CD4-positive, alpha-beta T cell treated with Interleukin-6 for 4 hours (primary cell): ENCODE data around the gene SLC25A22.

Experiments used
- DNase-seq: peaks from one replicate; pipeline ENCODE4 v3.0.0-alpha.2; 2020; ENCODE audit warnings: mixed read lengths

SLC25A22 gene

GRCh38 chr11:798093-798713, at the start of gene SLC25A22:
Gene SLC25A22, minus strand, starts transcription at chr11:798281. Its CDS starts 3,275 bp downstream, at chr11:795006.
- DNase-seq: peak; percentile 86

GRCh38 chr11:847876-848275, 49.8 kb upstream of the SLC25A22 start:
- DNase-seq: no peak

GRCh38 chr11:846496-847098, 48.5 kb upstream of the SLC25A22 start:
- no peak for DNase-seq

DNA sequence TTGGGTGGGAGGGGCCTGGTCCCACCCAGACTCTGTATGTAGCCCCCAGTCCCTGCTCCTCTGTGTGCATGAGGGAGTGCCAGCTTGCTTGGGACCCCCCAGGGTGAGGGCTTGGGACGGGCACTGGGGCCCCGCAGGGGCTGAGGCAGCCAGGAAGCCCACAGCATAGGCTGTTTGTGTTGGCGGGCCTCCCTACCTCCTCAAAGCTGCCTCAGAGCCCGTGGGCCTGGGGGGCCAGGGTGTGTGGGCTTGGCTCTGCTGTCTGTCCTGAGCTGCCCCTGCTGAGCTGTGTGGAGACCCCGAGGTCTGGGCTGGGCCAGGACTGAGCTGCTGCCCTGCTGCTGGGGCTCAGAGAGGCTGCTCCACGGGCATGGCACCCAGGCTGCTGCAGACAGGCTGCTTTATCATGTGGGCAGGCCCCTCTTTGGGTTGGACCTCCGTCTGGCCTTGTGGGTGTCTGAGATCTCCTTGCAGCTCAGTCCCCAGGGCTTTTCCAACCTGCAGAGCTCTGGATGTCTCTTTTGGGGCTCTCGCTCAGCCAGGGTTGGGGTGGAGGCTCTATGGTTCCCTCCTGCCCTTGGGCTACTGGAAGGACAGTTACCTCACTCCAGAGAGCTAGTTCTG, 47.9 kb upstream of the SLC25A22 start:
- DNase-seq: no peak

DNA sequence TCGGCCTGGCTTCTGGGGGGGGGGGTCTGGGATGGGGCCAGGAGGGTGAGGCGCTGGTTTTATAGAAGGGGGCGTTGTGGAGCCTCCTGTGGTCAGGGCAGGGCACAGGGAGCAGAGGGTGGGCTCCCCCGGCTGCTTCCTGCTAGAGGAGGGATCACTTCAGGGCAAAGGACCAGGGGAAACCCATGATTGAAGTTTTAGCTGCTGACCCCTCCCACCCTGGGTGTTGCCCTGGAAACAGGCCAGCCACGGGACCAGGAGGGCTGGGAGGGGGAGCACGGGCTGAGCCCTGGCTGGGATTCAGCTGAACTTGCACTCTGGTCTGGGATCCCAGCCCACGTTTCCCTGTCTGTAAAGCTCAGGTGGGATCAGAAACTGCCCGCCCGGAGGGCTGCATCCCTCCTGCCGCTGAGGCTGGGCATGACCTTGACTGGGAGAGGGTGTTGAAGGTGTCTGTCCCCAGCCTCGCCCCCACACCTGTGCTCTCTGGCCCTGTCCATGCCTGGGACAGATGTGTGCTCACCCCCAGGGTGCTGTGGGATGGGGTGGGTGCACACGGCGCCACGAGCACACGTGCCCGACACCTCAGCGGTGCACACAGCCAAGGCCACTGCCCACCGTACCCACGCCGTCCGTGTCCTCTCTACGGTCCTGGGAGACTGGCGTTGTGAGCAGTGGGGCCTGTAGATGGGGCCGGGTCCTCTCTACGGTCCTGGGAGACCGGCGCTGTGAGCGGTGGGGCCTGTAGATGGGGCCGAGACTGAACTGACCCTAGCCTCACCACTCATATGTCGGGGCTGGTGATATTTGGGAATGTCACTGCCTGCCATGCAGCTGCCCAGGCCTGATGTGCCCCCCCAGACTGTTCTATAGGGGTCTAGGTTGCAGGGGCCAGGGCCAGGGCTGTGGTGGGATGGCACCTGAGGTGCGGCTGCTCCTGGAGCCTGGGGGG, 46.9 kb upstream of the SLC25A22 start:
- no peak for DNase-seq

GRCh38 chr11:843818-844692, 46.0 kb upstream of the SLC25A22 start:
- no peak for DNase-seq

DNA sequence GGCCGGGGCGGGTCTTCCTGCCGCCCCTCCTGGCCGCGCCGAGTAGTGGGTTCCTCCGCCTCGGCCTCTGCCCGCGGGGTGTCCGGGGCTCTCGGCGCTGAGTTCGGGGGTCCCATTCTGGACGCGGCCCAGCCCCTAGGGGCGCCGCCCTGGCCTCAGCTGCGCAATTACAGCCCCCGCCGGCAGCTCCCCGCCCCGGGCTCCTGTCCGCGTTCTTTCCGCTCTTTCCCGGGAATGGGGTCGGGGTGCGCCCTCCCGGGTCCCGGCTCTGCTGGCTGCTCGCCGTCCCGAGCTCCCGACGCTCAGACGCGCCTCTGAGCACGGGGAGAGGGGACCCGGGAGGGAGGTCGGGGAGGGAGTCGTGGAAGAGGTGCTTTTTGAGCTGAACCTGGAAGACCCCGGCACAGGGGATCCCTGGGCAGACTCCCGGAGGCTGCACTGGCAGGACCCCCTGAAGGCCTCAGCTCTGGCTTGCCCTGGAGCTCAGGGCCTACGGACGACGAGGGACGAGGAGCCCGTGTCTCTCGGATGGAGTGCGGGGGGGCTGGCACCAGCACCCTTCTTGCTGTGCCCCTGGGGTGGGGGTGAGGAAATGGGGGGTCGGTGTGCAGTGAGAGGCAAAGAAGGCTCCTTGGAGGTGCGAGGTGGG, 45.1 kb upstream of the SLC25A22 start:
- no peak for DNase-seq

DNA sequence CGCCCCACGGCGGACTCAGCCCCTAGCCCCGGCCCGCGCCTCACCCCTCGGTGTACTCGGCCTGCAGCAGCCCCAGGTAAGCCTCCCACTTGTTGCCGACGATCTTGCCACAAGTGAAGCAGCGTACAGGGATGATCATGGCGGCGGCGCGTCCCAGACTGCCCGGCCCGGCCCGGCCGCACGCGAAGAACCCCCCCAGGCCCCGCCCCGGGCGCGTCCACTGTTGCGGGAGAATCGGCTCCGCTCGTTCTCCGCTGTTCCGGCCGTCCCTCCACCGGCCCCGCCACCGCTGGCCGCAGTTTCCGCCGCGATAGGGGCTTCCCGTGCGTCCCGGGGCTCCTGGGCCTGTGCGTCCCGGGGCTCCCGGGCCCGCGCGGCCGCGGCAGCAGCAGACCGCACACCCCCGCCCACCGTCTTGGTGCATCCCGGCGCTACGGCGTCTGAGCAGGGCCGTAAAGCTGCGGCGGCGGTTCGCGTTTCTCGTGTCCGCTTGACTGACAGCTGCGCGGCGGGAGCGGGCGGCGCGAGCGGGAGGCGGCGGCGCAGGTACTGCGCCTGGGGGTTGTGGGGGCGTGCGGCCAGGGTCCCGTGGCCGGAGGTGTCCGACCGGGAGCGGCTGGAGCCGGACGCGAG, 44.4 kb upstream of the SLC25A22 start, which contains the start of the genes POLR2L and TSPAN4:
Gene POLR2L (minus strand): TSS at position 160 of the 633 bp plus-strand sequence. CDS start 21 bp downstream, at position 139.
Gene TSPAN4 (plus strand): TSS at position 483 of the 633 bp plus-strand sequence. CDS start 7,453 bp downstream, outside the sequence.
- DNase-seq: peak; percentile 91

DNA sequence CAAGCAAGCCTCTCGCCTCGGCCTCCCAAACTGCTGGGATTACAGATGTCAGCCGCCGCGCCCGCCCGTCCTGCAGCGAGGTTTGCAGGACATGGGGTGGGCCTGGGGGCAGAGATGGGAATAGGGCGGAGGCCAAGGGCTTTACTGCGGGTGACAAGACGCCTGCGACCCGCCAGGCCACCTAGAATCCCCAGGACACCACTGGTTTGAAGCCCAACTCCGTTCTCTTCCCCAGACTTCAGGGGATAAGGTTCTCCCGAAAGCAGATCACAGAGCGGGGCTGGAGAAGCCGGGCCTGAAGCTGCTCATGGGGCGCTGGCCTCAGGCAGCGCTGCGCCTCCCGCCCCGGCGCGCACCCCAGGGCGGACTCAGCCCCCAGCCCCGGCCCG, 43.9 kb upstream of the SLC25A22 start:
- no peak for DNase-seq

GRCh38 chr11:839875-840617, 42.0 kb upstream of the SLC25A22 start:
- DNase-seq: no peak

- DNase-seq: no peak
Observed at GRCh38 chr11:839280-839623, 41.2 kb upstream of the SLC25A22 start.

DNA sequence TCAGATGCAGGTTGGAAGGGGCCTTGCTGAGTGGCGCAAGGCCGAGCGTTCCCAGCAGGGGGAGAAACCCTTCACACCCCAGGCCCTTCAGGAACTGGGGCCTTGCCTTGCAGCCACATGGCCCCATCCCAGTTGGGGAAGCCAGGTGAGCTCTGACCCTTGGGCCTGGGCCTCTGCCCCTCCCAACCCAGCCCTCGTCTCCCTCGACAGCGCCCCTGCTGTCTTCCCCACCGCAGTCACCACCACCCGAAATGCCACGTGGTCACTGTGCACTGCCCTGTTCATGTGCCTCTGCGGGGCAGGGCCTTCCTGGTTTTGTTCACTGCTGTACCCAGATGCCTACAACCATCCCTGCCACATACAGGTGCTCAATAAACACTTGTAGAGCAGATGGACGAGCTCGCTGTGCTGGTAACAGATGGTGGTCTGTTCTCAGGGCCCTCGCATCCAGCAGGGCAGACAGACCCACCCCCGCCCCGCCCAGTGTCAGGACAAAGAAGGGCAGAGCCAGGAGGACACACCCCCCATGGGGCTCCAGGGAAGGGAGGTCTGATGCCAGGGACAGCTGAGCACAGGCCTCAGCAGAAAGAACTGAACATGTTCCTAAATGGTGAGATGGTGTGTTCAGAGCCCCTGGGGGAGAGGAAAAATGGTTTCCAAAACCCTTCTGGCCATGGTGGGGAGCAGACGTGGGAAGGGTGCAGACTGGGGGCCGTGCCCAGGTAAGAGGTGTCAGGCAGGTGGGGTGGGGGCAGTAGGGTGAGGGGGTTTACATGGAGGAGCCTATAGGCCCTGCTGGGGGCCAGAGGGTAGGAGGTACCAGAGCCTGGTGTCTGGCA, 40.6 kb upstream of the SLC25A22 start:
- DNase-seq: no peak

DNA sequence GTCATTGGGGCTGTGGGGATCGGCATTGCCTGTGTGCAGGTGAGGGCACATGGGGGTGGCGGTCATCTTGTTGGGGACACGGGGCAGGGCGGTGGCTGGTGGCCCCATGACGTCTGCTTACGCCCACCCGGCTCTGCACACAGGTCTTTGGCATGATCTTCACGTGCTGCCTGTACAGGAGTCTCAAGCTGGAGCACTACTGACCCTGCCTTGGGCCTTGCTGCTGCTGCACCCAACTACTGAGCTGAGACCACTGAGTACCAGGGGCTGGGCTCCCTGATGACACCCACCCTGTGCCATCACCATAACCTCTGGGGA, 39.9 kb upstream of the SLC25A22 start:
- no peak for DNase-seq

DNA sequence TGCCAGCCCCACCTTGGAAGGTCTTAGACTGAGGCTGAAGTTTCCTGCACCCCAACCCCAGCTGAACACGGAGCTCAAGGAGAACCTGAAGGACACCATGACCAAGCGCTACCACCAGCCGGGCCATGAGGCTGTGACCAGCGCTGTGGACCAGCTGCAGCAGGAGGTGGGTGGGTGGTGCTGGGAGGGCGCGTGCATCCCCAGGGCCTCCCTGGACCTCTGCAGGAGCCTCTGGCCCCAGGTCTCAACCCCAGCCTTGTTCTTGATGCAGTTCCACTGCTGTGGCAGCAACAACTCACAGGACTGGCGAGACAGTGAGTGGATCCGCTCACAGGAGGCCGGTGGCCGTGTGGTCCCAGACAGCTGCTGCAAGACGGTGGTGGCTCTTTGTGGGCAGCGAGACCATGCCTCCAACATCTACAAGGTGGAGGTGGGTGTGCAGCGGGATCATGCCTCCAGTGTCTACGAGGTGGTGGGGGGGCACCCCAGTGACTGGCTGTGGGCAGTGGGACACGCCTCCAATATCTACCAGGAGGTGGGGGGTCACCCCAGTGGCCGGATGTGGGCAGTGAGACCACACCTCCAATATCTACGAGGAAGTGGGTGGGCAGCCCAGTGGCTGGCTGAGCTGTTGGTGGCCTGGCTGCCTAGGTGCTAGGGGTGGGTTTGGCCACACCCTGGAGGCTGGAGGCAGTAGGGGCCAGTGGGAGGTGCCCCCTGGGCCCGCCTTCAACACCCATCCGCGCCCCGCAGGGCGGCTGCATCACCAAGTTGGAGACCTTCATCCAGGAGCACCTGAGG, 39.3 kb upstream of the SLC25A22 start:
- DNase-seq: no peak

DNA sequence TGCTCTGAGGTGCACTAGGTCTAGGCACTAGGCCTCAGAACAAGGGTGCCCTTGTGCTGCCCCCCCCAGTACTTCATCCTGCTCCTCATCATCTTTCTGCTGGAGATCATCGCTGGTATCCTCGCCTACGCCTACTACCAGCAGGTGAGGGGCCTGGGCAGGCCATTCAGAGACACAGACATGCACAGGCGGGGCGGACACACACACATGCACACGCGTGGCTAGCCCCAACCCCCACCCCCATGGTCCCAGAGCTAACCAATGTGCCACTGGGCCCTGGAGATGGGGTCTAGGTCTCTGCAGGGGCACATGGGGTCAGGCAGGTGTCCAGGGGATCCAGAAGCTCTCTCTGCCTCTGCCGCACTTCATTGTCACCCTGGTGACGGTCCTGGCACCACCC, 38.6 kb upstream of the SLC25A22 start:
- no peak for DNase-seq

DNA sequence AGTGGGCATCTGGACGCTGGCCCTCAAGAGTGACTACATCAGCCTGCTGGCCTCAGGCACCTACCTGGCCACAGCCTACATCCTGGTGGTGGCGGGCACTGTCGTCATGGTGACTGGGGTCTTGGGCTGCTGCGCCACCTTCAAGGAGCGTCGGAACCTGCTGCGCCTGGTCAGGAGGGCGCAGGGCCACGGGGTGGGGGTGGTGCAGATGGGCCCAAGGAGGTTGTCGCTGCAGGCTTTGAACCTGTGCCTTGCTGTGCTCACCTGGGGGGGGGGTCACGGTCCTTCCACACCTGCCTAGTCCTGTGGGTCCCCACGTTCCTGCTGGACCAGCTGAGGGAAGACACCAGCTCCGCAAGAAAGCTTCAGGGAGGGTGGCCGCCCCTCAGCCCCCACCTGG, 38.2 kb upstream of the SLC25A22 start:
- no peak for DNase-seq

- DNase-seq: no peak
Observed at GRCh38 chr11:834371-835316, 36.6 kb upstream of the SLC25A22 start.
